SK-N-MC (cell line): ENCODE data around the gene ASGR2.

Experiments used
- DNase-seq: peaks from one replicate; pipeline ENCODE4 v3.0.0-alpha.2; 2011; ENCODE audit warnings: low read depth, low spot score
- H3K27ac ChIP-seq: fragments of 200-600 bp; sonication (generic); 2 replicates; pipeline ENCODE4 v1.5.1; 2016; ENCODE audit warnings: mixed run types
- H3K36me3 ChIP-seq: fragments of 200-600 bp; sonication (generic); 2 replicates; pipeline ENCODE4 v1.6.1; 2017; ENCODE audit warnings: antibody characterized with exemption, low read length, mixed read lengths; ENCODE audit not compliant: insufficient read depth
- H3K4me3 ChIP-seq: fragments of 200-600 bp; sonication (generic); 2 replicates; pipeline ENCODE4 v1.5.1; 2016
- H3K9ac ChIP-seq: fragments of 200-600 bp; sonication (generic); 2 replicates; pipeline ENCODE4 v1.8.0; 2017; ENCODE audit warnings: mixed run types, mixed read lengths; ENCODE audit not compliant: insufficient read length
- H3K9me3 ChIP-seq: fragments of 200-600 bp; sonication (generic); 2 replicates; pipeline ENCODE4 v1.6.1; 2017; ENCODE audit warnings: low read depth, mild to moderate bottlenecking, antibody characterized with exemption, low read length, moderate library complexity, mixed read lengths
- EZH2 ChIP-seq: fragments of 200-600 bp; sonication (generic); IDR thresholded peaks from one replicate; pipeline ENCODE4 v1.6.1; 2017; ENCODE audit warnings: antibody characterized with exemption
- FOXP2 ChIP-seq: optimal IDR thresholded peaks from 2 replicates; pipeline ENCODE3; 2011; ENCODE audit warnings: mild to moderate bottlenecking, moderate library complexity; ENCODE audit not compliant: insufficient read depth; ENCODE audit errors: extremely low read length, control extremely low read depth
- POLR2AphosphoS5 ChIP-seq: IDR thresholded peaks from 2 replicates; pipeline ENCODE4 v1.6.1; 2012; ENCODE audit warnings: mild to moderate bottlenecking, low read depth, low read length, borderline replicate concordance

Gene ASGR2

GRCh38 chr17:7067198-7067597 lies 47.4 kb downstream of the ASGR2 start:
- Histone ChIP-seq H3K36me3 (no peaks in the 10 kb centered on the region), H3K4me3 (no peak overlapping the region), H3K27ac (no peak overlapping the region), H3K9ac (no peak overlapping the region), H3K9me3 (no peaks in the 10 kb centered on the region; the same call in 1 of the 2 replicates)
- no peak for DNase-seq
- no peak for TF ChIP-seq FOXP2
- no peak for TF ChIP-seq POLR2AphosphoS5
- TF ChIP-seq EZH2, result no peak

GRCh38 chr17:7064261-7064660 lies 50.4 kb downstream of the ASGR2 start:
- Histone ChIP-seq H3K9ac (no peak overlapping the region), H3K36me3 (no peaks in the 10 kb centered on the region), H3K9me3 (no peaks in the 10 kb centered on the region; the same call in 1 of the 2 replicates), H3K27ac (no peak overlapping the region), H3K4me3 (no peak overlapping the region)
- TF ChIP-seq FOXP2, result no peak
- TF ChIP-seq EZH2, result no peak
- TF ChIP-seq POLR2AphosphoS5, result no peak
- no peak for DNase-seq

GRCh38 chr17:7063518-7064094 lies 51.0 kb downstream of the ASGR2 start:
- Histone ChIP-seq H3K9me3 (no peaks in the 10 kb centered on the region; the same call in 1 of the 2 replicates), H3K9ac (no peak overlapping the region), H3K27ac (no peak overlapping the region), H3K4me3 (no peak overlapping the region), H3K36me3 (no peaks in the 10 kb centered on the region)
- DNase-seq, result no peak
- no peak for TF ChIP-seq EZH2
- no peak for TF ChIP-seq FOXP2
- no peak for TF ChIP-seq POLR2AphosphoS5

GRCh38 chr17:7060165-7060891 lies 54.3 kb downstream of the ASGR2 start:
- no peak for DNase-seq
- Histone ChIP-seq H3K27ac (no peak overlapping the region), H3K9me3 (no peaks in the 10 kb centered on the region), H3K36me3 (no peaks in the 10 kb centered on the region), H3K4me3 (no peak overlapping the region), H3K9ac (no peak overlapping the region)
- TF ChIP-seq FOXP2, result no peak
- no peak for TF ChIP-seq POLR2AphosphoS5
- TF ChIP-seq EZH2, result no peak

GRCh38 chr17:7058831-7059447 lies 55.7 kb downstream of the ASGR2 start:
- no peak overlapping the region for H3K9ac ChIP-seq
- TF ChIP-seq POLR2AphosphoS5 (no peak), EZH2 (no peak), FOXP2 (no peak)
- H3K4me3 ChIP-seq, result no peak overlapping the region
- H3K27ac ChIP-seq, result no peak overlapping the region
- no peaks in the 10 kb centered on the region for H3K9me3 ChIP-seq
- DNase-seq, result no peak
- no peaks in the 10 kb centered on the region for H3K36me3 ChIP-seq

- H3K9ac ChIP-seq, result no peak overlapping the region
- H3K9me3 ChIP-seq, result no peaks in the 10 kb centered on the region
- no peaks in the 10 kb centered on the region for H3K36me3 ChIP-seq
- no peak for DNase-seq
- no peak overlapping the region for H3K4me3 ChIP-seq
- TF ChIP-seq POLR2AphosphoS5, result no peak
- no peak for TF ChIP-seq EZH2
- no peak for TF ChIP-seq FOXP2
- H3K27ac ChIP-seq, result no peak overlapping the region
These were observed 58.2 kb downstream of the ASGR2 start for GRCh38 chr17:7056386-7056785.
